Measurements from ENCODE around the gene GORAB. TPM values are rescaled to one million over a fixed set of nuclear protein-coding genes. Genes with fewer than 3 reads are reported as not detected.

GORAB gene
- total and polyA plus RNA-seq, 10 of the 15 experiments (the other 5 are each of a cell fraction or from before 2014, with no cell fraction given), result 5.5 to 38.6 (median 10.3) TPM

GRCh38 chr1:170533298-170533697 is 1.3 kb downstream of the GORAB start (continued):
- TF ChIP-seq ZZZ3 (IDR thresholded peaks at IDR 0.05; ENCODE audit: control insufficient read depth, insufficient read length, low read depth) (no peak), ZNF24 (IDR thresholded peaks at IDR 0.05) (no peak), MYC (IDR thresholded peaks at IDR 0.05; ENCODE audit: insufficient read depth, insufficient read length, insufficient replicate concordance, low read length, severe bottlenecking) (no peak), IRF5 (IDR thresholded peaks at IDR 0.05; ENCODE audit: borderline replicate concordance) (no peak), POLR2AphosphoS5 (IDR thresholded peaks at IDR 0.05; ENCODE audit: low read length) (no peak), ASH2L (IDR thresholded peaks at IDR 0.05; ENCODE audit: borderline replicate concordance, low read depth) (no peak), NFYB (IDR thresholded peaks at IDR 0.05; ENCODE audit: insufficient read depth, low read depth, low read length) (no peak), SUZ12 (IDR thresholded peaks at IDR 0.05; ENCODE audit: unreplicated experiment) (no peak), NKRF (conservative IDR thresholded peaks at IDR 0.05) (no peak)
